NCI-H345 treated with DMSO at 0.1 percent for 48 hours (cell line): Measurements from ENCODE around the gene ADGB.
A peak's percentile ranks its signal among the peaks of the same experiment; 100 is the strongest.
"Not testable (repeated sequence)": the region's sequence is repeated elsewhere in the genome, so short reads cannot be mapped to it uniquely, and the experiment has no call there.

Experiments used
- DNase-seq: peaks from one replicate; lab custom pipeline; 2025; ENCODE audit not compliant: unreplicated experiment; lab: John Stamatoyannopoulos, UW

ADGB gene

GRCh38 chr6:146814148-146814750 lies 215.5 kb downstream of the ADGB start:
- no peak for DNase-seq

- not testable (repeated sequence) for DNase-seq
Measured at GRCh38 chr6:146815511-146816462, 217.0 kb downstream of the ADGB start.

DNA sequence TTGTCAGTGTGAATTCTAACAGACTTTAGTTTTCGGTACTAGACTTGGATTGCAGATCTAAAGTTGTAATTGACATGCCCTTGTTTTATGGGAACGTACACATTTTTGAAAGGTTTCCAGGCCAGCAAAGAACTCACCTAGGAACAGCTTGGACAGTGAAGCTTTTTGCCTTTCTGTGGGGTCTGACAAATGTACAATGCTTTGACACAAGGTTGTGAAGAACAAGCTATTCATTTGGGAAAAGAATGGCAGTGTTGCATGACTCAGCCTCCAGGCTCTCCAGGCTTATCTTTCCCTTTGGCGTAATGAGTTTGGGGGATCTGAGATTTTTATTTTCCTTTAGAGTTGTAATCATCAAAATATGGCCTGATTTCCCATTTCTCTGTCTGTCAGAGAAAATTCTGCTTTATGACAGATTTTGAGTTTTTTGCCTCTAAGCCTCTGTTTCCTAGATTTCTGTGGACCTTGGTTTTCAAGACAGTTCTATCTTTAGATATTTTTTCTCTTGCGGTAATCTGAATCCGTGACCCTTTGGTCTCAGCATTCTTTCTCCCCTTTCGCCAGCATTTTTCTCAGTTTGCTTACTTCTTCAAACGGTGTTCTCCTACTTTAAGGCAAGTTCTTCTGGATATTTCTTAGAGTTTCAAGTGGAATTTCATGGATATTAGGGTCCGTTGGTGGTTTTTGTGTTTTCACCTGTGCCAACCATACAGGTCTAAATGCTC lies 221.0 kb downstream of the ADGB start:
- DNase-seq: no peak

GRCh38 chr6:146827216-146827928 lies 228.6 kb downstream of the ADGB start:
- no peak for DNase-seq

DNA sequence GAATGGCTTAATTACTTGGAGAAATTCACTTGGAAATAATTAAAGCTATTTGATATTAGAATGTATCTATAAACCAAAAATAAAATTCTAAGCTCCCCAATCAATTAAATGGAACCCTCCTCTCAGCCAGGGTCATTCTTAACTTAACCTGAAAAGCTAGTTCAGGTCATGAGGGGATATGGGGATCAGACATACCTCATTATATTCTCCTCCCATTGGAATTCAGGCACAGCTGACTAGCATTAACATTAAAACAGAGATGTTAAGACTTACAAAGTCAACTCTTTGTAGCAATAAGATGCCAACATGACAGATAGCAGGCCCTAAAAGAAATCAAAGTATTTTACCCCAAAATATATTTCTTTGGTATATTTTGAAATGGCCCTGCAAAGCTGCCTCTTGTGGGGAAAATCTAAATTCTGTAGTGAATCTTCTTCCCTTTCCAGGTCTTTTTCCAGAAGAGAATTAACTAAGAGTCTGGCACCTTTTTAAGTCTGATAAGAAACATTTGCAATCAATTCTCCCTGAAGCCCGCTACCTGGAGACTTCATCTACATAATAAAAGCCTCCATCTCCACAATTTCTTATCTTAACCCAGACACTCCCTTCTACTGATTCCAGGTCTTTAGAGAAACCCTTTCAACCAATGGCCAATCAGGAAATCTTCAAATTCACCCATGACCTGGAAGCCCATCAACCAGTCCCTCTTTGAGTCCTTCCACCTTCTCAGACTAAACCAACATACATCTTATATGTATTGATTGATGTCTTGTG lies 231.2 kb downstream of the ADGB start:
- DNase-seq: no peak

DNA sequence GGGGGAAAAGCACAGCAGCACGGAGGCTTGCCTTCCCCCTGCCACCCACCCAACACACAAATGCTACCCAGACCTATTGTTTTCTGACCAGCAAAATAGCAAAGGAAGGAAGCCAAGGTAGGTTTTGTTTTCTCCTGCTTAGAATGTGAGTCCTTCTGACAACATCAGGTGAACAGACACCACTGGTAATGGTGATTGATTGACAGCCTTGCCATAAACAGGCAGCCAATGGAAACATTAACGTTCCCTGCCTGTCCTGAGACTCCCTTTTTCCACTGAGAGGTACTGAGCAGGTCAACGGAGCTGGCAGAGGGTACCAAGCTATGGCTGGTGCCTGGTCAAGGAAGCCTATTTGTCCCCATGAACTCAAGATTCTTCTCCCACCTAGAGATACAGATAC lies 234.4 kb downstream of the ADGB start:
- no peak for DNase-seq

GRCh38 chr6:146840216-146840615 lies 241.4 kb downstream of the ADGB start:
- no peak for DNase-seq

- DNase-seq: no peak
Measured at GRCh38 chr6:146840641-146841040, 241.9 kb downstream of the ADGB start.

GRCh38 chr6:146847426-146847825 lies 248.7 kb downstream of the ADGB start:
- no peak for DNase-seq

- DNase-seq: no peak
Measured at GRCh38 chr6:146850238-146850896, 251.6 kb downstream of the ADGB start.

GRCh38 chr6:146850981-146851380 lies 252.2 kb downstream of the ADGB start:
- DNase-seq: no peak

- no peak for DNase-seq
Measured at GRCh38 chr6:146851837-146852236, 253.1 kb downstream of the ADGB start.

- DNase-seq: not testable (repeated sequence)
Measured at GRCh38 chr6:146854521-146855255, 255.9 kb downstream of the ADGB start.

DNA sequence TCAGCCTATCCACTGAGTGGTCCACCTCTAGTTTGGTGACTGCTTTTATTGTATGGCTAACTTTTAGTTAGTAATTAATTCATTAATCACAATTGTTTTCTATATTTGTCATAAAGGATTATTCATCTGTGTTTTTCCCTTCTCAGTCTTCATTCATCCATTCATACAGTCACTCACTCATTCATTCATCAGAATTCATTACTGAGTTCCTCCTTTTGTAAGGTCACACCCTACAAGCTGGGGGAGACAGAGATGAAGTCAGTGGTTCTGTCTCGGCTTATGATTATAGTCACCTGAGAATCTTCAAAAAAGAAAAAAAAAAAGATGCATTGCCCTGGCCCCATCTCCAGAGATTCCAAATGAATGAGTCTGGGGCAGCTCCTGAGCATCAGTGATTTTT lies 257.1 kb downstream of the ADGB start:
- no peak for DNase-seq

GRCh38 chr6:146856296-146856695 lies 257.5 kb downstream of the ADGB start:
- no peak for DNase-seq

- DNase-seq: peak; percentile 68
Measured at GRCh38 chr6:146857180-146857979, 258.6 kb downstream of the ADGB start.

- DNase-seq: peak; percentile 57
Measured at GRCh38 chr6:146857980-146858347, 259.2 kb downstream of the ADGB start.

GRCh38 chr6:146859206-146859605 lies 260.4 kb downstream of the ADGB start:
- DNase-seq: no peak
